Lower leg skin (tissue), 4 donors: ENCODE data around the gene PLEKHH2. TPM values are rescaled to one million over a fixed set of nuclear protein-coding genes. Genes with fewer than 3 reads are reported as not detected.

Source experiments
- DNase-seq, 2 donors: peaks; one replicate each; pipeline ENCODE4 v3.0.0-alpha.2; 2019; ENCODE audit warnings: low spot score in 2 of 2
- H3K4me3 ChIP-seq: fragments of 200-600 bp; sonication (generic); 2 replicates; pipeline ENCODE4 v1.5.1; 2017; ENCODE audit warnings: mild to moderate bottlenecking, low read depth; ENCODE audit not compliant: poor library complexity, severe bottlenecking
- POLR2A ChIP-seq, 2 donors: fragments of 450-650 bp; IDR thresholded peaks; one replicate each; pipeline ENCODE4 v1.6.1; 2016 to 2017; ENCODE audit warnings: antibody characterized with exemption in 2 of 2, mild to moderate bottlenecking in 1 of 2, moderate library complexity in 1 of 2
- WGBS, 2 donors: methylation state at CpG; one replicate each; pipeline ENCODE4 v1.1.5; 2018; 5-methylcytosine and 5-hydroxymethylcytosine counted together
- intact Hi-C: fragments of 100-400 bp; cut with DNase I; formaldehyde crosslinking; loops from one replicate; pipeline ENCODE4 v1.15.0; 2023; ENCODE audit warnings: low total_unique reads
- total RNA-seq, 4 donors: library from RNA; depleted of rRNA; stranded (reverse); fragments of >200 nt; gene quantifications; one replicate each; pipeline ENCODE4 v1.1.0, GENCODE V29; 2016
- TF ChIP-seq, protein P1 (sequence below), 3 donors: fragments of 450-650 bp; IDR thresholded peaks; one replicate each; pipeline ENCODE4 v1.5.1; 2016; ENCODE audit warnings: antibody characterized with exemption in 3 of 3, mild to moderate bottlenecking in 3 of 3, moderate library complexity in 2 of 3

Gene PLEKHH2
- total RNA-seq, 4 donors from 2014 or later, result 10.4 to 17.6 (median 15.4) TPM

GRCh38 chr2:43803113-43803512 is 166.1 kb downstream of the PLEKHH2 start:
- H3K4me3 ChIP-seq, result no peak overlapping the region
- intact Hi-C loops, result no loop called here
- 76 to 88% methylated on average over 1 of the region's 1 CpG for WGBS, 2 donors
- no peak for DNase-seq
- no peak for TF ChIP-seq POLR2A (IDR thresholded peaks at IDR 0.05)
- TF ChIP-seq, protein P1, sequence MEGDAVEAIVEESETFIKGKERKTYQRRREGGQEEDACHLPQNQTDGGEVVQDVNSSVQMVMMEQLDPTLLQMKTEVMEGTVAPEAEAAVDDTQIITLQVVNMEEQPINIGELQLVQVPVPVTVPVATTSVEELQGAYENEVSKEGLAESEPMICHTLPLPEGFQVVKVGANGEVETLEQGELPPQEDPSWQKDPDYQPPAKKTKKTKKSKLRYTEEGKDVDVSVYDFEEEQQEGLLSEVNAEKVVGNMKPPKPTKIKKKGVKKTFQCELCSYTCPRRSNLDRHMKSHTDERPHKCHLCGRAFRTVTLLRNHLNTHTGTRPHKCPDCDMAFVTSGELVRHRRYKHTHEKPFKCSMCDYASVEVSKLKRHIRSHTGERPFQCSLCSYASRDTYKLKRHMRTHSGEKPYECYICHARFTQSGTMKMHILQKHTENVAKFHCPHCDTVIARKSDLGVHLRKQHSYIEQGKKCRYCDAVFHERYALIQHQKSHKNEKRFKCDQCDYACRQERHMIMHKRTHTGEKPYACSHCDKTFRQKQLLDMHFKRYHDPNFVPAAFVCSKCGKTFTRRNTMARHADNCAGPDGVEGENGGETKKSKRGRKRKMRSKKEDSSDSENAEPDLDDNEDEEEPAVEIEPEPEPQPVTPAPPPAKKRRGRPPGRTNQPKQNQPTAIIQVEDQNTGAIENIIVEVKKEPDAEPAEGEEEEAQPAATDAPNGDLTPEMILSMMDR (IDR thresholded peaks at IDR 0.05), result no peak

DNA sequence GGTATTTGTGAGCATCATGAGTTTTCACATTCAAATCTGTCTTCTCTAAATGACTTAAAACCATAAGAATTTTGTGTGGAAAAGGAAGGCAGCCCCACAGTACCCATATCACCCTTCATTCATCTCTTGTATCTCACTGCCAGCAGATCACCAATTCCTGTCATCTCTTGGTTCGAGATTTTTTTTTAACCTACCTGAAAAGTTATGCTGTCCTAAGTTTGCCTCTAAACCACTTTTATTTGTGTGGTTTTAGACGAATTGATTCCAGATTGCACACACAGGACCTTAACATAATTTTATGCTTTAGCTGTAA is 169.6 kb downstream of the PLEKHH2 start:
- TF ChIP-seq, protein P1 (IDR thresholded peaks at IDR 0.05), result no peak
- TF ChIP-seq POLR2A (IDR thresholded peaks at IDR 0.05), result no peak
- WGBS, 2 donors, result 80 to 85% methylated on average over 2 of the region's 2 CpGs
- no peak overlapping the region for H3K4me3 ChIP-seq
- no peak for DNase-seq
- intact Hi-C loops, result no loop called here

DNA sequence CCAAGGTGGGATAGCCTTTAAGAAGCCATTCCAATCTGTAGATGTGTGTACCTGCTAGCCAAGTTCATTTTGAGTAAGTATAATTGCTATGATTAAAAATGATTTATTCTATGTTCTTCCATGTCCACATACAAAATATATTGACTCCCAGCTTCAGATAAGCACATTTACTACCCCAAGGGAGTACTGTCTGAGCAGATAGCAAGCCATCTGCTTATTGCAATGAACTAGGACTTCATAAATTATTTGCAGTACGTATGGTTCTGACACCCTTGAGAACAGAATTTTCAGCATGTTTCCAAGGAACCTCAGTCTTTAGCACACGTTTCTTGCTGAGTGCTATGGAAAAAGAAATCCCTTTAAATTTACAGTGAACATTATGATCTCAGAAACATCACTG is 173.4 kb downstream of the PLEKHH2 start:
- H3K4me3 ChIP-seq, result no peak overlapping the region
- intact Hi-C loops, result no loop called here
- no peak for DNase-seq
- TF ChIP-seq POLR2A (IDR thresholded peaks at IDR 0.05), result no peak
- TF ChIP-seq, protein P1 (IDR thresholded peaks at IDR 0.05), result no peak
- 52 to 66% methylated on average over 2 of the region's 2 CpGs for WGBS, 2 donors

DNA sequence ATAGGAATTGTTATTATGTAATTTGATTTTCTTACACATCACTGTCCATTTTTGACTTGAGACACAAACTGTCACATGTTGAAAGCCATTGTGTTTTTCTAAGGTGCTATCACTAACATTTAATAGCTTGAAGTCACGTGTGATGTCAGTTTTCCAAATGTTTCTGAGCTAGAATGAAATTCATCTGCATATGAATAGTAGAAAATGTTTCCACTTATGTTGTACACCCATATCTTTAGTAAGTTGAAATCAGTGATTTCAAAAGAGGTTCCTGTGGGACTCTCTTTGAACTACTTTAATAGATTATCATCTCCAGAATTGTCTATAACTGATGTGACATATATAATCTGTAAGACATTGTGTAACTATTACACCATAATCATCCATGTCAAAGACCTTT is 173.8 kb downstream of the PLEKHH2 start:
- TF ChIP-seq POLR2A (IDR thresholded peaks at IDR 0.05), result no peak
- TF ChIP-seq, protein P1 (IDR thresholded peaks at IDR 0.05), result no peak
- H3K4me3 ChIP-seq, result no peak overlapping the region
- DNase-seq, result no peak
- intact Hi-C loops, result no loop called here
- WGBS, 2 donors, result 83% methylated on average over 1 of the region's 1 CpG

DNA sequence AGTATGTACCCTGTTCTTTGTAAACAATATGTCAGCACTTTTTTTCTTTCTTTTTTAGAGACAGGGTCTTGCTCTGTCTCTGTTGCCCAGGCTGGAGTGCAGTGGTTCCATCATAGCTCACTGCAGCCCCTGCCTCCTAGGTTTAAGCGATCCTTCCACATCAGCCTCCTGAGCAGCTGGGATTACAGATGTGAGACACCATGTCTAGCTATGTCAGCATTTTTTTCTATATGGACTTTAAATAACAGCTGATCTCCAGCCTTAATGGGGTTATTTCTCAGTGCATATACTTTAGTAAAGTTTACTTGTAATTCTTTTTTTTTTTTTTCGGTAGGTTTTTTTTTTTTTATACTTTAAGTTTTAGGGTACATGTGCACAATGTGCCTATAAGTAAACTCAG is 174.9 kb downstream of the PLEKHH2 start:
- TF ChIP-seq, protein P1 (IDR thresholded peaks at IDR 0.05), result no peak
- TF ChIP-seq POLR2A (IDR thresholded peaks at IDR 0.05), result no peak
- DNase-seq, result no peak
- 67 to 93% methylated on average over 2 of the region's 2 CpGs for WGBS, 2 donors
- H3K4me3 ChIP-seq, result no peak overlapping the region
- intact Hi-C loops, result no loop called here

GRCh38 chr2:43812947-43813346 is 175.9 kb downstream of the PLEKHH2 start:
- WGBS, 2 donors, result 52 to 56% methylated on average over 2 of the region's 2 CpGs
- no peak for DNase-seq
- no peak for TF ChIP-seq POLR2A (IDR thresholded peaks at IDR 0.05)
- TF ChIP-seq, protein P1 (IDR thresholded peaks at IDR 0.05), result no peak
- H3K4me3 ChIP-seq, result no peak overlapping the region
- intact Hi-C loops, result no loop called here
